ENCODE measurements around the gene PACRG. TPM values are rescaled to one million over a fixed set of nuclear protein-coding genes. Genes with fewer than 3 reads are reported as not detected.
"Not testable (repeated sequence)": the region's sequence is repeated elsewhere in the genome, so short reads cannot be mapped to it uniquely, and the experiment has no call there.

PACRG gene
- polyA plus RNA-seq (2013, experiment 1 of 2) = 0.11 TPM
- 0.16 TPM for polyA plus RNA-seq (2013, experiment 2 of 2)

- H2BK12ac ChIP-seq (ENCODE audit: low read length in 2 of 2) = peak within 1 kb of the TSS in 1 of 2 experiments; percentile 91
- H3K23ac ChIP-seq (ENCODE audit: low read length in 2 of 2) = peak within 1 kb of the TSS; percentile 31 to 96
- H3K14ac ChIP-seq (ENCODE audit: low read length in 2 of 2) = peak within 1 kb of the TSS in 1 of 2 experiments; percentile 89
- peak; percentile 98 for DNase-seq
- no peak within 1 kb of the TSS for H3K27ac ChIP-seq (ENCODE audit: low read length, poor library complexity, severe bottlenecking)
- 2% methylated on average over 72 of the region's 84 CpGs for WGBS
- H3K4ac ChIP-seq (ENCODE audit: low read depth in 1 of 2, low read length in 2 of 2) = peak within 1 kb of the TSS in 1 of 2 experiments; percentile 81
- H3K79me1 ChIP-seq (replicated peaks; ENCODE audit: low read length, poor library complexity, severe bottlenecking) = peaks cover 5% of the 10 kb centered on the region
- peak within 1 kb of the TSS; percentile 92 for H4K91ac ChIP-seq (ENCODE audit: low read length)
- peaks cover 3% of the 10 kb centered on the region for H3K4me1 ChIP-seq (ENCODE audit: control insufficient read depth, insufficient read depth, low read depth, low read length)
- no peaks in the 10 kb centered on the region for H3K36me3 ChIP-seq (ENCODE audit: control insufficient read depth in 1 of 2, insufficient read depth in 2 of 2, low read depth in 1 of 2, low read length in 2 of 2)
- H3K9ac ChIP-seq (ENCODE audit: low read length) = peak within 1 kb of the TSS; percentile 96
- H3K4me3 ChIP-seq (ENCODE audit: insufficient read depth in 1 of 2, low read depth in 1 of 2, low read length in 2 of 2) = peak within 1 kb of the TSS; percentile 82 to 99
- H3K4me2 ChIP-seq (ENCODE audit: low read length, poor library complexity, severe bottlenecking) = peak within 1 kb of the TSS; percentile 93
- H3K9me3 ChIP-seq (ENCODE audit: control insufficient read depth, low read length) = no peaks in the 10 kb centered on the region
- peak within 1 kb of the TSS; percentile 89 for H4K8ac ChIP-seq (ENCODE audit: low read length)
- peak within 1 kb of the TSS; percentile 97 to 99 for H3K18ac ChIP-seq (ENCODE audit: low read depth in 1 of 2, low read length in 2 of 2)
- H2BK5ac ChIP-seq (ENCODE audit: low read depth, low read length, poor library complexity, severe bottlenecking) = peak within 1 kb of the TSS; percentile 90
- peak within 1 kb of the TSS; percentile 98 for H2BK15ac ChIP-seq (ENCODE audit: low read depth, poor library complexity, severe bottlenecking)
- peak within 1 kb of the TSS; percentile 98 for H2AFZ ChIP-seq (ENCODE audit: low read depth, low read length)
- H3K27me3 ChIP-seq (ENCODE audit: control insufficient read depth in 1 of 2, insufficient read depth in 1 of 2, low read length in 2 of 2) = no peaks in the 10 kb centered on the region
- H2BK120ac ChIP-seq (ENCODE audit: low read depth, low read length) = peak within 1 kb of the TSS; percentile 61
- peak within 1 kb of the TSS; percentile 64 for H2AK5ac ChIP-seq (ENCODE audit: low read length, severe bottlenecking)
Observed at GRCh38 chr6:162727322-162728182, at the start of gene PACRG, which contains the start of gene PRKN. PACRG (plus strand) TSS chr6:162727974. PRKN (minus strand) TSS chr6:162727766.

- H3K79me1 ChIP-seq (replicated peaks; ENCODE audit: low read length, poor library complexity, severe bottlenecking); H3K36me3 ChIP-seq (ENCODE audit: control insufficient read depth in 1 of 2, insufficient read depth in 2 of 2, low read depth in 1 of 2, low read length in 2 of 2); H4K91ac ChIP-seq (ENCODE audit: low read length); DNase-seq; H2AK5ac ChIP-seq (ENCODE audit: low read length, severe bottlenecking); H3K9me3 ChIP-seq (ENCODE audit: control insufficient read depth, low read length); H3K4ac ChIP-seq (ENCODE audit: low read depth in 1 of 2, low read length in 2 of 2); H2BK15ac ChIP-seq (ENCODE audit: low read depth, poor library complexity, severe bottlenecking); H2BK120ac ChIP-seq (ENCODE audit: low read depth, low read length); H3K4me2 ChIP-seq (ENCODE audit: low read length, poor library complexity, severe bottlenecking); H4K8ac ChIP-seq (ENCODE audit: low read length); H3K4me3 ChIP-seq (ENCODE audit: insufficient read depth in 1 of 2, low read depth in 1 of 2, low read length in 2 of 2); H3K27ac ChIP-seq (ENCODE audit: low read length, poor library complexity, severe bottlenecking); H3K23ac ChIP-seq (ENCODE audit: low read length in 2 of 2); H3K14ac ChIP-seq (ENCODE audit: low read length in 2 of 2); H3K27me3 ChIP-seq (ENCODE audit: control insufficient read depth in 1 of 2, insufficient read depth in 1 of 2, low read length in 2 of 2); H3K4me1 ChIP-seq (ENCODE audit: control insufficient read depth, insufficient read depth, low read depth, low read length); H3K18ac ChIP-seq (ENCODE audit: low read depth in 1 of 2, low read length in 2 of 2); H2AFZ ChIP-seq (ENCODE audit: low read depth, low read length); H2BK5ac ChIP-seq (ENCODE audit: low read depth, low read length, poor library complexity, severe bottlenecking); H2BK12ac ChIP-seq (ENCODE audit: low read length in 2 of 2); H3K9ac ChIP-seq (ENCODE audit: low read length): not testable (repeated sequence)
- 91% methylated on average over 5 of the region's 7 CpGs for WGBS
Observed at GRCh38 chr6:162678896-162679295, 48.9 kb upstream of the PACRG start.

- Histone ChIP-seq H3K4me1 (ENCODE audit: control insufficient read depth, insufficient read depth, low read depth, low read length) (no peaks in the 10 kb centered on the region), H4K8ac (ENCODE audit: low read length) (no peak overlapping the region), H3K9me3 (ENCODE audit: control insufficient read depth, low read length) (no peaks in the 10 kb centered on the region), H2AK5ac (ENCODE audit: low read length, severe bottlenecking) (no peak overlapping the region), H3K4me3 (ENCODE audit: insufficient read depth in 1 of 2, low read depth in 1 of 2, low read length in 2 of 2) (no peak overlapping the region), H4K91ac (ENCODE audit: low read length) (no peak overlapping the region), H3K79me1 (replicated peaks; ENCODE audit: low read length, poor library complexity, severe bottlenecking) (no peaks in the 10 kb centered on the region), H3K4me2 (ENCODE audit: low read length, poor library complexity, severe bottlenecking) (no peak overlapping the region), H2BK15ac (ENCODE audit: low read depth, poor library complexity, severe bottlenecking) (no peak overlapping the region), H2BK12ac (ENCODE audit: low read length in 2 of 2) (no peak overlapping the region), H3K27ac (ENCODE audit: low read length, poor library complexity, severe bottlenecking) (no peak overlapping the region), H3K14ac (ENCODE audit: low read length in 2 of 2) (no peak overlapping the region), H3K27me3 (ENCODE audit: control insufficient read depth in 1 of 2, insufficient read depth in 1 of 2, low read length in 2 of 2) (no peaks in the 10 kb centered on the region), H2AFZ (ENCODE audit: low read depth, low read length) (no peak overlapping the region), H3K4ac (ENCODE audit: low read depth in 1 of 2, low read length in 2 of 2) (no peak overlapping the region), H2BK120ac (ENCODE audit: low read depth, low read length) (no peak overlapping the region), H3K23ac (ENCODE audit: low read length in 2 of 2) (no peak overlapping the region), H3K9ac (ENCODE audit: low read length) (no peak overlapping the region), H2BK5ac (ENCODE audit: low read depth, low read length, poor library complexity, severe bottlenecking) (no peak overlapping the region), H3K18ac (ENCODE audit: low read depth in 1 of 2, low read length in 2 of 2) (no peak overlapping the region), H3K36me3 (ENCODE audit: control insufficient read depth in 1 of 2, insufficient read depth in 2 of 2, low read depth in 1 of 2, low read length in 2 of 2) (no peaks in the 10 kb centered on the region)
- no peak for DNase-seq
- WGBS = no CpG with 5 or more reads among the region's 1 CpG
Observed at GRCh38 chr6:162679681-162680080, 48.1 kb upstream of the PACRG start.

- H2BK5ac ChIP-seq (ENCODE audit: low read depth, low read length, poor library complexity, severe bottlenecking) = no peak overlapping the region
- H3K4me3 ChIP-seq (ENCODE audit: insufficient read depth in 1 of 2, low read depth in 1 of 2, low read length in 2 of 2) = no peak overlapping the region
- no peak overlapping the region for H3K27ac ChIP-seq (ENCODE audit: low read length, poor library complexity, severe bottlenecking)
- no peak overlapping the region for H3K14ac ChIP-seq (ENCODE audit: low read length in 2 of 2)
- H2BK15ac ChIP-seq (ENCODE audit: low read depth, poor library complexity, severe bottlenecking) = no peak overlapping the region
- H2BK120ac ChIP-seq (ENCODE audit: low read depth, low read length) = no peak overlapping the region
- no peak overlapping the region for H3K18ac ChIP-seq (ENCODE audit: low read depth in 1 of 2, low read length in 2 of 2)
- H2BK12ac ChIP-seq (ENCODE audit: low read length in 2 of 2) = no peak overlapping the region
- no peak overlapping the region for H2AK5ac ChIP-seq (ENCODE audit: low read length, severe bottlenecking)
- H2AFZ ChIP-seq (ENCODE audit: low read depth, low read length) = no peak overlapping the region
- H3K27me3 ChIP-seq (ENCODE audit: control insufficient read depth in 1 of 2, insufficient read depth in 1 of 2, low read length in 2 of 2) = no peaks in the 10 kb centered on the region
- no peak overlapping the region for H4K8ac ChIP-seq (ENCODE audit: low read length)
- H3K79me1 ChIP-seq (replicated peaks; ENCODE audit: low read length, poor library complexity, severe bottlenecking) = no peaks in the 10 kb centered on the region
- no peak overlapping the region for H3K4ac ChIP-seq (ENCODE audit: low read depth in 1 of 2, low read length in 2 of 2)
- no peak overlapping the region for H3K9ac ChIP-seq (ENCODE audit: low read length)
- no peak overlapping the region for H4K91ac ChIP-seq (ENCODE audit: low read length)
- H3K4me2 ChIP-seq (ENCODE audit: low read length, poor library complexity, severe bottlenecking) = no peak overlapping the region
- no peaks in the 10 kb centered on the region for H3K4me1 ChIP-seq (ENCODE audit: control insufficient read depth, insufficient read depth, low read depth, low read length)
- DNase-seq = no peak
- H3K9me3 ChIP-seq (ENCODE audit: control insufficient read depth, low read length) = no peaks in the 10 kb centered on the region
- H3K23ac ChIP-seq (ENCODE audit: low read length in 2 of 2) = no peak overlapping the region
- no peaks in the 10 kb centered on the region for H3K36me3 ChIP-seq (ENCODE audit: control insufficient read depth in 1 of 2, insufficient read depth in 2 of 2, low read depth in 1 of 2, low read length in 2 of 2)
Observed at GRCh38 chr6:162680367-162680766, 47.4 kb upstream of the PACRG start.
